Ishikawa (cell line): ENCODE data around the gene ARID2.

Experiments
- CEBPB ChIP-seq: IDR thresholded peaks from 2 replicates; pipeline ENCODE4 v1.6.1; 2012
- CREB1 ChIP-seq: IDR thresholded peaks from 2 replicates; pipeline ENCODE4 v1.6.1; 2012; ENCODE audit warnings: low read depth
- EGR1 ChIP-seq: IDR thresholded peaks from 2 replicates; pipeline ENCODE4 v1.6.1; 2012
- EP300 ChIP-seq: IDR thresholded peaks from 2 replicates; pipeline ENCODE4 v1.6.1; 2012; ENCODE audit warnings: borderline replicate concordance
- FOXM1 ChIP-seq: IDR thresholded peaks from 2 replicates; pipeline ENCODE4 v1.6.1; 2012; ENCODE audit warnings: low read depth, borderline replicate concordance
- NFIC ChIP-seq: IDR thresholded peaks from 2 replicates; pipeline ENCODE4 v1.6.1; 2012
- RAD21 ChIP-seq: IDR thresholded peaks from 2 replicates; pipeline ENCODE4 v1.6.1; 2012; ENCODE audit warnings: low read depth
- TAF1 ChIP-seq: IDR thresholded peaks from 2 replicates; pipeline ENCODE4 v1.6.1; 2012; ENCODE audit warnings: low read depth, mild to moderate bottlenecking
- TCF12 ChIP-seq: IDR thresholded peaks from 2 replicates; pipeline ENCODE4 v1.6.1; 2012; ENCODE audit warnings: low read depth
- TEAD4 ChIP-seq: IDR thresholded peaks from 2 replicates; pipeline ENCODE4 v1.6.1; 2012
- USF1 ChIP-seq: IDR thresholded peaks from 2 replicates; pipeline ENCODE4 v1.6.1; 2012
- YY1 ChIP-seq: IDR thresholded peaks from 2 replicates; pipeline ENCODE4 v1.6.1; 2012; ENCODE audit warnings: low read depth
- ZBTB7A ChIP-seq: IDR thresholded peaks from 2 replicates; pipeline ENCODE4 v1.6.1; 2012; ENCODE audit warnings: low read depth
- TF ChIP-seq, protein P1 (sequence below): IDR thresholded peaks from 2 replicates; pipeline ENCODE4 v1.6.1; 2012
- TF ChIP-seq, protein P2 (sequence below): IDR thresholded peaks from 2 replicates; pipeline ENCODE4 v1.6.1; 2012; ENCODE audit warnings: low read depth, mild to moderate bottlenecking

The ARID2 gene

DNA sequence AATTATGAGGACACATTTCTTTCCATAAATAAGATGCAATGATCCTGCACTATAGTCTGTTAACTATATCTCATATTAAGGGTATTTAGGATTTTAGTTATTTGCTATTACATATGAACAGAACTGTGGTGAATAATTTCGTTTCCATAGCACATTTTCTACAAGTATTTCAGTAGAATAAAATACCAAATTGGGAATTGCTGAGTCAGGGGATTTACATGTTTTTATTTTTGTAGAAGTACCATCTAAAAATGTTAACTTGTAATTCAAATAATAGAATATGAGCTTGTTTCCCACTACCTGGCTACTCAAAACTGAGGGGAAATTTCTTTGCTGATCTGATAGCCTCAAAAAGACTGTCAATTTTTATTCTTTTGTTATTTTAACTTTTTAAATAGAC lies 136.8 kb downstream of the ARID2 start:
- TF ChIP-seq TCF12 (no peak), RAD21 (no peak), YY1 (no peak), EP300 (no peak), EGR1 (no peak), CREB1 (no peak), ZBTB7A (no peak), FOXM1 (no peak), NFIC (no peak)
- TF ChIP-seq, protein P1, sequence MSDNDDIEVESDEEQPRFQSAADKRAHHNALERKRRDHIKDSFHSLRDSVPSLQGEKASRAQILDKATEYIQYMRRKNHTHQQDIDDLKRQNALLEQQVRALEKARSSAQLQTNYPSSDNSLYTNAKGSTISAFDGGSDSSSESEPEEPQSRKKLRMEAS: no peak

DNA sequence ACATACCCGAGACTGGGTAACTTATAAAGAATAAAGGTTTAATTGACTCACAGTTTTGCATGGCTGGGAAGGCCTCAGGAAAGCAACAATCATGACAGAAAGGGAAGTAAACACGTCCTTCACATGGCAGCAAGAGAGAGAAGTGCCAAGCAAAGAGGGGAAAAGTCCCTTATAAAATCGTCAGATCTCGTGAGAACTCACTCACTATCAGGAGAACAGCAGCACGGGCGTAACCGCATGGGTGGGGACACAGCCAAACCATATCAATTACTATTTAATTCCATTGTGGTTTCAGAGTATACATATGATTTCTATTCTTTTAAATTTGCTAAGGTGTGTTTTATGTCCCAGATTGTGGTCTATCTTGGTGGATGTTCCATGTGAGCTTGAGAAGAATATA lies 142.9 kb downstream of the ARID2 start:
- TF ChIP-seq, protein P2, sequence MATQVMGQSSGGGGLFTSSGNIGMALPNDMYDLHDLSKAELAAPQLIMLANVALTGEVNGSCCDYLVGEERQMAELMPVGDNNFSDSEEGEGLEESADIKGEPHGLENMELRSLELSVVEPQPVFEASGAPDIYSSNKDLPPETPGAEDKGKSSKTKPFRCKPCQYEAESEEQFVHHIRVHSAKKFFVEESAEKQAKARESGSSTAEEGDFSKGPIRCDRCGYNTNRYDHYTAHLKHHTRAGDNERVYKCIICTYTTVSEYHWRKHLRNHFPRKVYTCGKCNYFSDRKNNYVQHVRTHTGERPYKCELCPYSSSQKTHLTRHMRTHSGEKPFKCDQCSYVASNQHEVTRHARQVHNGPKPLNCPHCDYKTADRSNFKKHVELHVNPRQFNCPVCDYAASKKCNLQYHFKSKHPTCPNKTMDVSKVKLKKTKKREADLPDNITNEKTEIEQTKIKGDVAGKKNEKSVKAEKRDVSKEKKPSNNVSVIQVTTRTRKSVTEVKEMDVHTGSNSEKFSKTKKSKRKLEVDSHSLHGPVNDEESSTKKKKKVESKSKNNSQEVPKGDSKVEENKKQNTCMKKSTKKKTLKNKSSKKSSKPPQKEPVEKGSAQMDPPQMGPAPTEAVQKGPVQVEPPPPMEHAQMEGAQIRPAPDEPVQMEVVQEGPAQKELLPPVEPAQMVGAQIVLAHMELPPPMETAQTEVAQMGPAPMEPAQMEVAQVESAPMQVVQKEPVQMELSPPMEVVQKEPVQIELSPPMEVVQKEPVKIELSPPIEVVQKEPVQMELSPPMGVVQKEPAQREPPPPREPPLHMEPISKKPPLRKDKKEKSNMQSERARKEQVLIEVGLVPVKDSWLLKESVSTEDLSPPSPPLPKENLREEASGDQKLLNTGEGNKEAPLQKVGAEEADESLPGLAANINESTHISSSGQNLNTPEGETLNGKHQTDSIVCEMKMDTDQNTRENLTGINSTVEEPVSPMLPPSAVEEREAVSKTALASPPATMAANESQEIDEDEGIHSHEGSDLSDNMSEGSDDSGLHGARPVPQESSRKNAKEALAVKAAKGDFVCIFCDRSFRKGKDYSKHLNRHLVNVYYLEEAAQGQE: no peak
- no peak for TF ChIP-seq CEBPB
- no peak for TF ChIP-seq YY1
- TF ChIP-seq EGR1: no peak
- no peak for TF ChIP-seq USF1
- no peak for TF ChIP-seq TCF12
- no peak for TF ChIP-seq EP300
- no peak for TF ChIP-seq NFIC
- TF ChIP-seq TEAD4: no peak
- no peak for TF ChIP-seq RAD21
- TF ChIP-seq FOXM1: no peak
- TF ChIP-seq, protein P1: no peak
- no peak for TF ChIP-seq CREB1

DNA sequence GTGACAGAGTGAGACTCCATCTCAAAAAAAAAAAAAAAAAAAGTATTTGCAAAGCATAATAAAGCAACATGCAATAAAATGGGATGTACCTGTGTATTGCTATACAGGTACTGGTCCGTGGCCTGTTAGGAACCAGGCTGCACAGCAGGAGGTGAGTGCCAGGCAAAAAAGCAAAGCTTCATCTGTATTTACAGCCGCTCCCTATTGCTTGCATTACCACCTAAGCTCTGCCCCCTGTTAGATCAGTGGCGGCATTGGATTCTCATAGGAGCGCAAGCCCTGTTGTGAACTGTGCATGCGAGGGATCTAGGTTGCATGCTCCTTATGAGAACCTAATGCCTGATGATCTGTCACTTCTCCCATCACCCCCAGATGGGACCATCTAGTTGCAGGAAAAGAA lies 147.6 kb downstream of the ARID2 start:
- TF ChIP-seq RAD21 (no peak), FOXM1 (no peak), TEAD4 (no peak), ZBTB7A (no peak), TAF1 (no peak), TCF12 (no peak), EGR1 (no peak), CEBPB (no peak), CREB1 (no peak), EP300 (no peak), YY1 (no peak), USF1 (no peak), NFIC (no peak)
- TF ChIP-seq, protein P2: no peak
- TF ChIP-seq, protein P1: no peak

GRCh38 chr12:45878630-45879255 lies 149.2 kb downstream of the ARID2 start:
- TF ChIP-seq CEBPB (no peak), TCF12 (no peak), CREB1 (no peak), ZBTB7A (no peak), USF1 (no peak), YY1 (no peak), RAD21 (no peak), TAF1 (no peak), EGR1 (no peak), NFIC (no peak), TEAD4 (no peak), FOXM1 (no peak), EP300 (no peak)
- TF ChIP-seq, protein P2: no peak
- TF ChIP-seq, protein P1: no peak
